K562 (cell line): ENCODE data around the gene FAM222A. TPM values are rescaled to one million over a fixed set of nuclear protein-coding genes. Genes with fewer than 3 reads are reported as not detected.

Source experiments
- BCOR ChIP-seq: fragments of 450-650 bp; IDR thresholded peaks from 2 replicates; pipeline ENCODE4 v1.6.1; 2016
- BDP1 ChIP-seq: IDR thresholded peaks from 3 replicates; pipeline ENCODE4 v1.6.1; 2011; ENCODE audit not compliant: insufficient read length, insufficient read depth
- BRD9 ChIP-seq: fragments of 450-650 bp; IDR thresholded peaks from 2 replicates; pipeline ENCODE4 v1.6.1; 2018; ENCODE audit warnings: low read depth; ENCODE audit not compliant: partially characterized antibody
- EWSR1 ChIP-seq: fragments of 450-650 bp; IDR thresholded peaks from 2 replicates; pipeline ENCODE4 v1.6.1; 2018; ENCODE audit warnings: borderline replicate concordance, mild to moderate bottlenecking, low read depth, moderate library complexity; ENCODE audit not compliant: partially characterized antibody
- GTF2F1 ChIP-seq: IDR thresholded peaks from 2 replicates; pipeline ENCODE4 v1.6.1; 2011; ENCODE audit warnings: low read depth, low read length, improper control_type of control experiment
- HDAC8 ChIP-seq: fragments of 450-650 bp; IDR thresholded peaks from 2 replicates; pipeline ENCODE4 v1.6.1; 2016; ENCODE audit warnings: mild to moderate bottlenecking, missing genetic modification characterization, moderate library complexity, missing compliant biosample characterization
- HNRNPUL1 ChIP-seq: fragments of 200-400 bp; formaldehyde crosslinking; IDR thresholded peaks from 2 replicates; pipeline ENCODE4 v1.6.1; 2017; ENCODE audit warnings: low read length
- MCM3 ChIP-seq: fragments of 450-650 bp; IDR thresholded peaks from 2 replicates; pipeline ENCODE4 v1.6.1; 2016
- PATZ1 ChIP-seq: fragments of 250-450 bp; sonication (Bioruptor Pico); IDR thresholded peaks from 2 replicates; pipeline ENCODE4 v1.5.0; 2020; ENCODE audit warnings: mild to moderate bottlenecking, borderline replicate concordance
- POU5F1 ChIP-seq: fragments of 150-350 bp; IDR thresholded peaks from 2 replicates; pipeline ENCODE4 v1.6.1; 2014; ENCODE audit warnings: borderline replicate concordance, low read length, low read depth, mild to moderate bottlenecking; ENCODE audit not compliant: partially characterized antibody
- RCOR1 ChIP-seq, 2 experiments: IDR thresholded peaks; 2 replicates each; pipeline ENCODE4 v1.6.1; 2012; ENCODE audit warnings: low read depth in 2 of 2, low read length in 2 of 2, borderline replicate concordance in 1 of 2, improper control_type of control experiment in 1 of 2
- SOX6 ChIP-seq: fragments of 450-650 bp; IDR thresholded peaks from 2 replicates; pipeline ENCODE4 v1.6.1; 2014; ENCODE audit warnings: mild to moderate bottlenecking
- STAT5B ChIP-seq: fragments of 250-450 bp; sonication (Bioruptor Pico); IDR thresholded peaks from 2 replicates; pipeline ENCODE4 v1.8.0; 2021; ENCODE audit warnings: mild to moderate bottlenecking, inconsistent platforms
- VEZF1 ChIP-seq: fragments of 200-800 bp; sonication (Bioruptor generic); IDR thresholded peaks from 2 replicates; pipeline ENCODE4 v1.6.1; 2017; ENCODE audit warnings: missing genetic modification characterization, missing compliant biosample characterization
- ZNF121 ChIP-seq: sonication (generic); formaldehyde crosslinking; conservative IDR thresholded peaks from 2 replicates; pipeline ENCODE4 v1.8.0; 2022; ENCODE audit warnings: missing genetic modification reagents
- ZNF280B ChIP-seq: fragments of 250-450 bp; sonication (Bioruptor Pico); IDR thresholded peaks from 2 replicates; pipeline ENCODE4 v1.5.1; 2021; ENCODE audit warnings: mild to moderate bottlenecking
- polyA plus RNA-seq, 8 experiments: library from polyadenylated mRNA; depleted of rRNA in 4 of 8; stranded (reverse) in 5 of 8; unstranded in 3 of 8; fragments of >200 nt; fragmentation: Nextera tagmentation in 2 of 8; fragmentation: Illumina TruSeq in 1 of 8; extraction: Ambion mirVana in 2 of 8; extraction: Trizol in 1 of 8; gene quantifications; 2 replicates each; pipeline versions ENCODE4 v1.2.1 to v1.2.3, GENCODE V29; 2011 to 2014; ENCODE audit warnings: inconsistent platforms in 1 of 8, missing spikeins in 1 of 8
- total RNA-seq, 7 experiments: library from RNA; depleted of rRNA in 6 of 7; stranded (reverse); fragments of >200 nt in 6 of 7; fragmentation: Illumina TruSeq in 2 of 7; extraction: Trizol in 2 of 7; gene quantifications; 2 replicates each; pipeline versions ENCODE4 v1.2.1 to v1.2.3, GENCODE V29; 2011 to 2021; ENCODE audit warnings: low replicate concordance in 1 of 7
- TF ChIP-seq, protein P1 (sequence below), 2 experiments: IDR thresholded peaks; 2 replicates each; pipeline ENCODE4 v1.6.1; 2012; ENCODE audit warnings: improper control_type of control experiment in 2 of 2, low read depth in 2 of 2, low read length in 2 of 2, borderline replicate concordance in 1 of 2
- TF ChIP-seq, protein P2 (sequence below), 3 experiments: IDR thresholded peaks in 2 of 3; conservative IDR thresholded peaks in 1 of 3; 2 replicates each; pipeline ENCODE4 v1.5.1; 2011 to 2012; ENCODE audit warnings: low read length in 3 of 3, mild to moderate bottlenecking in 3 of 3, control low read depth in 2 of 3, improper control_type of control experiment in 1 of 3, inconsistent platforms in 1 of 3, low read depth in 1 of 3, mixed read lengths in 1 of 3, moderate library complexity in 1 of 3; ENCODE audit not compliant: insufficient read depth in 2 of 3

The FAM222A gene
- total and polyA plus RNA-seq, 9 of the 15 experiments (the other 6 are each of a cell fraction or from before 2014, with no cell fraction given): 0.03 to 0.36 (median 0.12) TPM; not detected in 1

GRCh38 chr12:109685574-109686447 lies 27.8 kb upstream of the FAM222A start (continued):
- TF ChIP-seq, protein P1, sequence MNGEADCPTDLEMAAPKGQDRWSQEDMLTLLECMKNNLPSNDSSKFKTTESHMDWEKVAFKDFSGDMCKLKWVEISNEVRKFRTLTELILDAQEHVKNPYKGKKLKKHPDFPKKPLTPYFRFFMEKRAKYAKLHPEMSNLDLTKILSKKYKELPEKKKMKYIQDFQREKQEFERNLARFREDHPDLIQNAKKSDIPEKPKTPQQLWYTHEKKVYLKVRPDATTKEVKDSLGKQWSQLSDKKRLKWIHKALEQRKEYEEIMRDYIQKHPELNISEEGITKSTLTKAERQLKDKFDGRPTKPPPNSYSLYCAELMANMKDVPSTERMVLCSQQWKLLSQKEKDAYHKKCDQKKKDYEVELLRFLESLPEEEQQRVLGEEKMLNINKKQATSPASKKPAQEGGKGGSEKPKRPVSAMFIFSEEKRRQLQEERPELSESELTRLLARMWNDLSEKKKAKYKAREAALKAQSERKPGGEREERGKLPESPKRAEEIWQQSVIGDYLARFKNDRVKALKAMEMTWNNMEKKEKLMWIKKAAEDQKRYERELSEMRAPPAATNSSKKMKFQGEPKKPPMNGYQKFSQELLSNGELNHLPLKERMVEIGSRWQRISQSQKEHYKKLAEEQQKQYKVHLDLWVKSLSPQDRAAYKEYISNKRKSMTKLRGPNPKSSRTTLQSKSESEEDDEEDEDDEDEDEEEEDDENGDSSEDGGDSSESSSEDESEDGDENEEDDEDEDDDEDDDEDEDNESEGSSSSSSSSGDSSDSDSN (IDR thresholded peaks at IDR 0.05; ENCODE audit: borderline replicate concordance in 1 of 2, low read depth in 2 of 2, low read length in 2 of 2): no peak
- TF ChIP-seq HNRNPUL1: no peak
- no peak for TF ChIP-seq ZNF121 (CRISPR knock-in tag)
- TF ChIP-seq BDP1: no peak
- TF ChIP-seq BCOR: peak; percentile 35; the same call in 1 of the 2 replicates
- peak; percentile 67 for TF ChIP-seq SOX6
- TF ChIP-seq EWSR1: no peak
- no peak for TF ChIP-seq RCOR1 (IDR thresholded peaks at IDR 0.05; ENCODE audit: borderline replicate concordance in 1 of 2, low read depth in 2 of 2, low read length in 2 of 2)
- TF ChIP-seq VEZF1 (CRISPR knock-in tag): peak; percentile 35; the same call in 1 of the 2 replicates
- no peak for TF ChIP-seq MCM3
- TF ChIP-seq, protein P2, sequence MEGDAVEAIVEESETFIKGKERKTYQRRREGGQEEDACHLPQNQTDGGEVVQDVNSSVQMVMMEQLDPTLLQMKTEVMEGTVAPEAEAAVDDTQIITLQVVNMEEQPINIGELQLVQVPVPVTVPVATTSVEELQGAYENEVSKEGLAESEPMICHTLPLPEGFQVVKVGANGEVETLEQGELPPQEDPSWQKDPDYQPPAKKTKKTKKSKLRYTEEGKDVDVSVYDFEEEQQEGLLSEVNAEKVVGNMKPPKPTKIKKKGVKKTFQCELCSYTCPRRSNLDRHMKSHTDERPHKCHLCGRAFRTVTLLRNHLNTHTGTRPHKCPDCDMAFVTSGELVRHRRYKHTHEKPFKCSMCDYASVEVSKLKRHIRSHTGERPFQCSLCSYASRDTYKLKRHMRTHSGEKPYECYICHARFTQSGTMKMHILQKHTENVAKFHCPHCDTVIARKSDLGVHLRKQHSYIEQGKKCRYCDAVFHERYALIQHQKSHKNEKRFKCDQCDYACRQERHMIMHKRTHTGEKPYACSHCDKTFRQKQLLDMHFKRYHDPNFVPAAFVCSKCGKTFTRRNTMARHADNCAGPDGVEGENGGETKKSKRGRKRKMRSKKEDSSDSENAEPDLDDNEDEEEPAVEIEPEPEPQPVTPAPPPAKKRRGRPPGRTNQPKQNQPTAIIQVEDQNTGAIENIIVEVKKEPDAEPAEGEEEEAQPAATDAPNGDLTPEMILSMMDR (IDR thresholded peaks at IDR 0.05 in 2 of 3, conservative IDR thresholded peaks at IDR 0.05 in 1 of 3; ENCODE audit: insufficient read depth in 2 of 3, low read depth in 1 of 3, low read length in 3 of 3): no peak
- TF ChIP-seq GTF2F1: no peak
- TF ChIP-seq STAT5B (CRISPR knock-in tag): no peak
- peak; percentile 94 for TF ChIP-seq BRD9
- no peak for TF ChIP-seq ZNF280B (CRISPR knock-in tag)
- TF ChIP-seq HDAC8: no peak
- no peak for TF ChIP-seq PATZ1 (CRISPR knock-in tag)
- TF ChIP-seq POU5F1: no peak
